Central memory CD8-positive, alpha-beta T cell (primary cell): ENCODE results near the gene POLD1.
"Not testable (repeated sequence)": the region's sequence is repeated elsewhere in the genome, so short reads cannot be mapped to it uniquely, and the experiment has no call there.

ENCODE experiments used
- ATAC-seq: fragments of 150-1000 bp; cut with Tn5 transposase; replicated peaks from 2 replicates; pipeline ENCODE4 v1.10.0; 2022; ENCODE audit warnings: mild to moderate bottlenecking, moderate FRiP score, moderate number of reproducible peaks; ENCODE audit not compliant: poor library complexity, severe bottlenecking; ENCODE audit errors: extremely low read depth
- DNase-seq, 2 donors: peaks; one replicate each; pipeline ENCODE4 v3.0.0; 2021; ENCODE audit warnings: low spot score in 2 of 2
- H3K27ac Mint-ChIP-seq: one replicate; pipeline ENCODE4 v1.8.0; 2022; ENCODE audit warnings: low read depth, mild to moderate bottlenecking, moderate library complexity, mixed read lengths
- H3K27me3 Mint-ChIP-seq: one replicate; pipeline ENCODE4 v1.8.0; 2022; ENCODE audit warnings: mixed read lengths
- H3K36me3 Mint-ChIP-seq: one replicate; pipeline ENCODE4 v1.8.0; 2022; ENCODE audit warnings: mild to moderate bottlenecking, moderate library complexity, mixed read lengths; ENCODE audit not compliant: insufficient read depth
- H3K4me1 Mint-ChIP-seq: one replicate; pipeline ENCODE4 v1.8.0; 2022; ENCODE audit warnings: mixed read lengths
- H3K4me3 Mint-ChIP-seq: one replicate; pipeline ENCODE4 v1.8.0; 2022; ENCODE audit warnings: mild to moderate bottlenecking, moderate library complexity, mixed read lengths
- H3K9me3 Mint-ChIP-seq: one replicate; pipeline ENCODE4 v1.8.0; 2022; ENCODE audit warnings: mixed read lengths

The POLD1 gene

GRCh38 chr19:50431343-50432220, 47.4 kb downstream of the POLD1 start:
- Mint-ChIP-seq H3K9me3 (no peaks in the 10 kb centered on the region), H3K4me1 (peaks cover 11% of the 10 kb centered on the region), H3K36me3 (peaks cover 9% of the 10 kb centered on the region), H3K27ac (peak overlapping the region; percentile 91), H3K4me3 (peak overlapping the region; percentile 84), H3K27me3 (peaks cover 19% of the 10 kb centered on the region)
- peak; percentile 91 for ATAC-seq
- peak; percentile 82 to 90 for DNase-seq

GRCh38 chr19:50432221-50433028, 48.3 kb downstream of the POLD1 start, which contains the start of gene MYBPC2:
Gene MYBPC2 (plus strand): TSS chr19:50432892. CDS start chr19:50432954, 62 bp downstream.
- ATAC-seq (no peak), DNase-seq (no peak)
- peaks cover 19% of the 10 kb centered on the region for H3K27me3 Mint-ChIP-seq
- H3K4me3 Mint-ChIP-seq: peak within 1 kb of the TSS; percentile 84
- peaks cover 11% of the 10 kb centered on the region for H3K4me1 Mint-ChIP-seq
- H3K9me3 Mint-ChIP-seq: no peaks in the 10 kb centered on the region
- H3K27ac Mint-ChIP-seq: peak within 1 kb of the TSS; percentile 91
- peaks cover 9% of the 10 kb centered on the region for H3K36me3 Mint-ChIP-seq

GRCh38 chr19:50433201-50434180, 49.3 kb downstream of the POLD1 start:
- ATAC-seq: no peak
- Mint-ChIP-seq H3K27ac (no peak overlapping the region), H3K4me3 (peak overlapping the region; percentile 84), H3K36me3 (peaks cover 8% of the 10 kb centered on the region), H3K27me3 (peaks cover 19% of the 10 kb centered on the region), H3K9me3 (no peaks in the 10 kb centered on the region), H3K4me1 (peaks cover 11% of the 10 kb centered on the region)
- DNase-seq: no peak

- H3K4me1 Mint-ChIP-seq: peaks cover 11% of the 10 kb centered on the region
- ATAC-seq: no peak
- H3K27me3 Mint-ChIP-seq: peaks cover 17% of the 10 kb centered on the region
- DNase-seq: no peak
- no peaks in the 10 kb centered on the region for H3K9me3 Mint-ChIP-seq
- H3K4me3 Mint-ChIP-seq: no peak overlapping the region
- no peak overlapping the region for H3K27ac Mint-ChIP-seq
- H3K36me3 Mint-ChIP-seq: peaks cover 8% of the 10 kb centered on the region
Observed at GRCh38 chr19:50434525-50434924, 50.4 kb downstream of the POLD1 start.

GRCh38 chr19:50435221-50435620, 51.1 kb downstream of the POLD1 start:
- Mint-ChIP-seq H3K4me3 (no peak overlapping the region), H3K27me3 (peaks cover 23% of the 10 kb centered on the region), H3K4me1 (peaks cover 11% of the 10 kb centered on the region), H3K27ac (no peak overlapping the region), H3K36me3 (peaks cover 8% of the 10 kb centered on the region), H3K9me3 (no peaks in the 10 kb centered on the region)
- no peak for ATAC-seq
- no peak for DNase-seq

- H3K4me1 Mint-ChIP-seq: peaks cover 11% of the 10 kb centered on the region
- ATAC-seq (no peak), DNase-seq (no peak)
- no peak overlapping the region for H3K4me3 Mint-ChIP-seq
- H3K27me3 Mint-ChIP-seq: peaks cover 28% of the 10 kb centered on the region
- H3K36me3 Mint-ChIP-seq: peaks cover 8% of the 10 kb centered on the region
- H3K27ac Mint-ChIP-seq: no peak overlapping the region
- no peaks in the 10 kb centered on the region for H3K9me3 Mint-ChIP-seq
Observed at GRCh38 chr19:50435627-50436026, 51.5 kb downstream of the POLD1 start.

GRCh38 chr19:50437862-50438449, 53.8 kb downstream of the POLD1 start:
- DNase-seq (no peak), ATAC-seq (no peak)
- H3K4me3 Mint-ChIP-seq: no peak overlapping the region
- no peaks in the 10 kb centered on the region for H3K36me3 Mint-ChIP-seq
- H3K27me3 Mint-ChIP-seq: peaks cover 26% of the 10 kb centered on the region
- no peaks in the 10 kb centered on the region for H3K9me3 Mint-ChIP-seq
- no peaks in the 10 kb centered on the region for H3K4me1 Mint-ChIP-seq
- H3K27ac Mint-ChIP-seq: no peak overlapping the region

GRCh38 chr19:50439130-50439529, 55.0 kb downstream of the POLD1 start:
- not testable (repeated sequence) for H3K36me3 Mint-ChIP-seq, H3K4me1 Mint-ChIP-seq, ATAC-seq, H3K9me3 Mint-ChIP-seq, H3K4me3 Mint-ChIP-seq, DNase-seq, H3K27ac Mint-ChIP-seq
- peaks cover 19% of the 10 kb centered on the region for H3K27me3 Mint-ChIP-seq

GRCh38 chr19:50444059-50444458, 59.9 kb downstream of the POLD1 start:
- H3K27me3 Mint-ChIP-seq: peaks cover 33% of the 10 kb centered on the region
- DNase-seq (no peak), ATAC-seq (no peak)
- no peak overlapping the region for H3K27ac Mint-ChIP-seq
- H3K36me3 Mint-ChIP-seq: peaks cover 1% of the 10 kb centered on the region
- no peaks in the 10 kb centered on the region for H3K4me1 Mint-ChIP-seq
- H3K9me3 Mint-ChIP-seq: no peaks in the 10 kb centered on the region
- H3K4me3 Mint-ChIP-seq: no peak overlapping the region

GRCh38 chr19:50447053-50447452, 62.9 kb downstream of the POLD1 start:
- Mint-ChIP-seq H3K27me3 (peaks cover 30% of the 10 kb centered on the region), H3K36me3 (peaks cover 1% of the 10 kb centered on the region), H3K9me3 (no peaks in the 10 kb centered on the region), H3K4me1 (no peaks in the 10 kb centered on the region), H3K27ac (no peak overlapping the region), H3K4me3 (no peak overlapping the region)
- DNase-seq: no peak
- ATAC-seq: no peak

GRCh38 chr19:50447750-50448149, 63.6 kb downstream of the POLD1 start:
- Mint-ChIP-seq H3K27me3 (peaks cover 37% of the 10 kb centered on the region), H3K9me3 (no peaks in the 10 kb centered on the region), H3K27ac (no peak overlapping the region), H3K36me3 (peaks cover 1% of the 10 kb centered on the region), H3K4me3 (no peak overlapping the region), H3K4me1 (no peaks in the 10 kb centered on the region)
- ATAC-seq (no peak), DNase-seq (no peak)
